ENCODE results near the gene FGD3.

Gene FGD3

DNA sequence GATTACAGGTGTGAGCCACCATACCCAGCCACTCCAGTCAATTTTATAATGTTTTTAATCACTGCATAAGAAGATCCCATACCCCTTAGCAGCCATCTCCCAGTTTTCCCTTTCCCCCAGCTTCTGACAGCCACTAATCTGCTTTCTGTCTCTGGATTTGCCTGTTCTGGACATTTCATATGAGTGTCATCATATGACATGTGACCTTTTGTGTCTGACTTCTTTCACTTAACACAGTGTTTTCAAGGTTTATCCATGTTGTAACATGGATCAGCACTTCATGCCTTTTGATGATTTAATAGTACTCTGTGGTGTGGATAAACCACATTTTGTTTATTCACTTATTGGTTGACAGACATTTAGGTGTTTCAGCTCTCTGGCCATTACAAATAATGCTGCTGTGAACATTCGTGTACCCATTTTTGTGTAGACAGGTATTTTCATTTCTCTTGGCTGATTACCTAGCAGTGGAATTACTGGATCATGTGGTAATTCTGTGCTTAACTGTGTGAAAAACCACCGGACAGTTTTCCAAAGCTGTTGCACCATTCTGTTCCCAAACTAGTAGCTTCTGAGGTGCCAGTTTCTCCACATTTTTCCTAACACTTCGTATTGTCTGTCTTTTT lies 119.8 kb downstream of the FGD3 start:
- DNase-seq (ENCODE audit: low read depth): no peak
- no peak for TF ChIP-seq CTCF (conservative IDR thresholded peaks at IDR 0.05; ENCODE audit: low read length)

GRCh38 chr9:93068956-93069355 lies 121.6 kb downstream of the FGD3 start:
- TF ChIP-seq CTCF (conservative IDR thresholded peaks at IDR 0.05; ENCODE audit: low read length): no peak
- DNase-seq (ENCODE audit: low read depth): no peak
- no peak overlapping the region for H3K4me3 ChIP-seq (ENCODE audit: low read length)

More for the DNA sequence above, 119.8 kb downstream of the FGD3 start:
- H3K4me3 ChIP-seq (ENCODE audit: low read length): no peak overlapping the region

- DNase-seq (ENCODE audit: low read depth): no peak
- TF ChIP-seq CTCF (conservative IDR thresholded peaks at IDR 0.05; ENCODE audit: low read length): no peak
- H3K4me3 ChIP-seq (ENCODE audit: low read length): no peak overlapping the region
Measured at GRCh38 chr9:93071464-93071863, 124.1 kb downstream of the FGD3 start.

DNA sequence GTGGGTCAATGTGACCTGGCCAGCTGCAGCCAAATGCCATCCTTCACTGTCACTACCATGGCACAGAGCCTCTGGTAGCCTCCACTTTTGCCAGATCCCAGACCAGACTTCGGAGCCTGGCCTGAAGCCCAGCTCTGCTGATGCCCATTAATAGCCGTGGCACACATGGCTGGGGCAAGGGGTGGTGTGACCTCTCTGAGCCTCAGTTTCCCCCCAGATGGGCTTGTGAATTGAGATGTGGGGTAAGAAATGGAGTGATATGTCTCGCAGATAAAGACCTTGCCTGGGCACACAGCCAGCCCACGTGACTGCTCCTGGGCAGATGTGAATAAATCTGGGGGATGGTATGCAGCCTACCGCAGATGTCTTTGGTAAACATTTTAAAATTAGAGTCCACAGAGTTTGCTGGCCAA lies 125.1 kb downstream of the FGD3 start:
- no peak overlapping the region for H3K4me3 ChIP-seq (ENCODE audit: low read length)
- peak; percentile 55 for DNase-seq (ENCODE audit: low read depth)
- TF ChIP-seq CTCF (conservative IDR thresholded peaks at IDR 0.05; ENCODE audit: low read length): no peak

- no peak overlapping the region for H3K4me3 ChIP-seq (ENCODE audit: low read length)
- no peak for DNase-seq (ENCODE audit: low read depth)
- no peak for TF ChIP-seq CTCF (conservative IDR thresholded peaks at IDR 0.05; ENCODE audit: low read length)
Measured at GRCh38 chr9:93076101-93076791, 128.9 kb downstream of the FGD3 start.

DNA sequence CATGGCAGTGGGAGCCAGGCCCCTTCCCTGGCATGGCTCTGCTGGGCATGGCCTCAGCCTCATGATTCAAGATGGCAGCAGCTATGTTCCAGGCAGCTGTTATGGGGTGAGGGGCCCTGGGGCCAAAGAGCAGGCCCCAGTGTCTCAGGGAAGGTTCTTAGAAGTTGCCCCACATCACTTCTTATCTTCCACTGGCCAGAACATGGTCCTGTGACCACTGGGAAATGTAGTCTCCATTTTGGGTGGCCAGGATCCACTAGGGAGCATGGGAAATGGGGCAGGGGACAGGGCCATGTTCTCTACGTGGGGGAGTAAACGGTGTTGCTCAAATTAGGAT lies 129.4 kb downstream of the FGD3 start:
- no peak overlapping the region for H3K4me3 ChIP-seq (ENCODE audit: low read length)
- no peak for DNase-seq (ENCODE audit: low read depth)
- no peak for TF ChIP-seq CTCF (conservative IDR thresholded peaks at IDR 0.05; ENCODE audit: low read length)

DNA sequence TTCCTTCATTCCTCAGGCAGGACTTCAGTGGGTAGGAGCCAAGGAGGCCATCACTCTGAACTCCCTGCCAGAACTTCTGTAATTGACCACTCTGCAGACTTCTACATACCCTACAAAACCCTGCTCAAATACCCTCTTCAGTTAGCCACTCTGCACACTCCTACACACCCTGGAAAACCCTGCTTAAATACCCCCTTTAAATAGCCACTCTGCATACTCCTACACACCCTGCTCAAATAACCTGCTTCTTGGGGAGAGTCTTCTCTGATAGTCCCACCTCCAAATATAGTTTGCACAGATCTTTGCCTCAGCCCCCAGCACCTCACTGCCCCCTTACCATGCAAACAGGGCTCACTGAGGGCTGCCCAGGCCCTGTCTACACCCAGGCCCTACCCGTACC lies 130.0 kb downstream of the FGD3 start:
- H3K4me3 ChIP-seq (ENCODE audit: low read length): no peak overlapping the region
- DNase-seq (ENCODE audit: low read depth): no peak
- TF ChIP-seq CTCF (conservative IDR thresholded peaks at IDR 0.05; ENCODE audit: low read length): no peak
